ENCODE results near the gene ALKBH4. TPM values are rescaled to one million over a fixed set of nuclear protein-coding genes. Genes with fewer than 3 reads are reported as not detected.
"Not testable (repeated sequence)": the region's sequence is repeated elsewhere in the genome, so short reads cannot be mapped to it uniquely, and the experiment has no call there.

ALKBH4 gene
- total RNA-seq, 1 experiment from 2014 or later: 5.9 TPM

- BruUV-seq (replicated peaks): no TSS peak
- intact Hi-C loops (cut with micrococcal nuclease): no loop called here
These were observed 5.3 kb downstream of the ALKBH4 start for GRCh38 chr7:102459221-102459844.

GRCh38 chr7:102457352-102457924 is 7.2 kb downstream of the ALKBH4 start:
- DNase-seq (ENCODE audit: unreplicated experiment): no peak
- Mint-ChIP-seq H3K4me3 (ENCODE audit: unreplicated experiment) (no peak overlapping the region), H3K27ac (ENCODE audit: low read depth, unreplicated experiment) (no peak overlapping the region), H3K4me1 (ENCODE audit: insufficient read depth, unreplicated experiment) (no peaks in the 10 kb centered on the region), H3K9me3 (ENCODE audit: unreplicated experiment) (no peaks in the 10 kb centered on the region), H3K27me3 (ENCODE audit: insufficient read depth, unreplicated experiment) (no peaks in the 10 kb centered on the region), H3K36me3 (ENCODE audit: insufficient read depth, unreplicated experiment) (peaks cover 45% of the 10 kb centered on the region)
- no peak for TF ChIP-seq CTCF (IDR thresholded peaks at IDR 0.05; ENCODE audit: unreplicated experiment)
- intact Hi-C loops (cut with micrococcal nuclease): no loop called here
- TSS peak; percentile 24 for BruUV-seq (replicated peaks)
- CTCF ChIA-PET: no interaction called here
- POLR2A ChIA-PET: no interaction called here

More at GRCh38 chr7:102459221-102459844, 5.3 kb downstream of the ALKBH4 start:
- Mint-ChIP-seq H3K27me3 (ENCODE audit: insufficient read depth, unreplicated experiment) (no peaks in the 10 kb centered on the region), H3K36me3 (ENCODE audit: insufficient read depth, unreplicated experiment) (peaks cover 45% of the 10 kb centered on the region), H3K4me1 (ENCODE audit: insufficient read depth, unreplicated experiment) (peaks cover 6% of the 10 kb centered on the region), H3K9me3 (ENCODE audit: unreplicated experiment) (no peaks in the 10 kb centered on the region), H3K27ac (ENCODE audit: low read depth, unreplicated experiment) (no peak overlapping the region), H3K4me3 (ENCODE audit: unreplicated experiment) (no peak overlapping the region)
- DNase-seq (ENCODE audit: unreplicated experiment): no peak
- POLR2A ChIA-PET: interaction anchor here (1.6 kb wide), 1 partner anchor 63 kb away, joined by 3 read pairs; the partner anchor contains the start of gene PRKRIP1
- no peak for TF ChIP-seq CTCF (IDR thresholded peaks at IDR 0.05; ENCODE audit: unreplicated experiment)
- CTCF ChIA-PET: no interaction called here

DNA sequence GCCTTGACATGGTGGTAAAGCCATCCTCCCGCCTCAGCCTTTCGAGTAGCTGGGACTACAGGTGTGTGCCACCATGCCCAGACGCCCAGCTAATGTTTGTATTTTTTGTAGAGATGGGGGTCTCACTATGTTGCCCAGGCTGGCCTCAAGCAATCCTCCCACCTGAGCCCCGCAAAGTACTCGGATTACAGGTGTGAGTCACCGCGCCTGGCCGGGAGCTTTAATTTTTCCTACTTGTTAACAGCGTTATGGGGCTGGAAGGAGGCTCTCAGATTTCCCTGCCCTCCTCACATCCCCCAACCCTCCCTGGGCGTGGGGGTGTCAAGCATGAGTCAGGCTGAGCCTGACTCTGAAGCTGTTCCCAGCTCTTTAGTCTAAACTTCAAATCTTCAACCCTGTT is 8.3 kb downstream of the ALKBH4 start:
- Mint-ChIP-seq H3K4me3 (ENCODE audit: unreplicated experiment) (no peak overlapping the region), H3K9me3 (ENCODE audit: unreplicated experiment) (no peaks in the 10 kb centered on the region), H3K27me3 (ENCODE audit: insufficient read depth, unreplicated experiment) (no peaks in the 10 kb centered on the region), H3K27ac (ENCODE audit: low read depth, unreplicated experiment) (no peak overlapping the region), H3K4me1 (ENCODE audit: insufficient read depth, unreplicated experiment) (no peaks in the 10 kb centered on the region), H3K36me3 (ENCODE audit: insufficient read depth, unreplicated experiment) (peaks cover 45% of the 10 kb centered on the region)
- BruUV-seq (replicated peaks): no TSS peak
- ChIA-PET CTCF (interaction anchor here (0.7 kb wide), 1 partner anchor 179 kb away, joined by 3 read pairs; no protein-coding TSS in a partner anchor), POLR2A (interaction anchor here (0.6 to 2.2 kb wide), 3 partner anchors 8 to 1525 kb away, joined by 3 to 10 read pairs (median 3); partner anchors contain the start of genes ALKBH4 and LRWD1)
- TF ChIP-seq CTCF (IDR thresholded peaks at IDR 0.05; ENCODE audit: unreplicated experiment): no peak
- intact Hi-C loops (cut with micrococcal nuclease): no loop called here
- DNase-seq (ENCODE audit: unreplicated experiment): peak; percentile 32

GRCh38 chr7:102455596-102455995 is 9.1 kb downstream of the ALKBH4 start:
- POLR2A ChIA-PET: interaction anchor here (0.6 to 2.2 kb wide), 2 partner anchors 9 to 33 kb away, joined by 3 to 10 read pairs; partner anchors contain the start of genes ALKBH4 and LRWD1
- no peak overlapping the region for H3K4me3 Mint-ChIP-seq (ENCODE audit: unreplicated experiment)
- H3K4me1 Mint-ChIP-seq (ENCODE audit: insufficient read depth, unreplicated experiment): no peaks in the 10 kb centered on the region
- no peaks in the 10 kb centered on the region for H3K9me3 Mint-ChIP-seq (ENCODE audit: unreplicated experiment)
- no peaks in the 10 kb centered on the region for H3K27me3 Mint-ChIP-seq (ENCODE audit: insufficient read depth, unreplicated experiment)
- no peak overlapping the region for H3K27ac Mint-ChIP-seq (ENCODE audit: low read depth, unreplicated experiment)
- CTCF ChIA-PET: no interaction called here
- peaks cover 39% of the 10 kb centered on the region for H3K36me3 Mint-ChIP-seq (ENCODE audit: insufficient read depth, unreplicated experiment)
- intact Hi-C loops (cut with micrococcal nuclease): no loop called here
- no TSS peak for BruUV-seq (replicated peaks)
- no peak for TF ChIP-seq CTCF (IDR thresholded peaks at IDR 0.05; ENCODE audit: unreplicated experiment)
- no peak for DNase-seq (ENCODE audit: unreplicated experiment)

DNA sequence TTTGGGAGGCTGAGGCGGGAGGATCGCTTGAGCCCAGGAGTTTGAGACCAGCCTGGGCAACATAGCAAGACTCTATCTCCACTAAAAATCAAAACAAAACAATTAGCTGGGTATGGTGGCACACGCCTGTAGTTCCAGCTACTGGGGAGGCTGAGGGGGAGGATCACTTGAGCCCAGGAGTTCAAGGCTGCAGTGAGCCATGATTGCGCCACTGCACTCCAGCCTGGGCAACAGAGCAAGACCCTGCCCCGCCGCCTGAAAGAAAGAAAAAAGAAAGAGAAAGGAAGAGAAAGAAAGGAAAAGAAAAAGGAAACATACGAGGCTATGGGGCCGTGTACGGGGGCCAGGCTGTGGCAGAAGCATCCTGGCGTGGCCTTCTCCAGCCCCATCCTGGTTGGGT is 9.7 kb downstream of the ALKBH4 start:
- DNase-seq (ENCODE audit: unreplicated experiment); H3K27me3 Mint-ChIP-seq (ENCODE audit: insufficient read depth, unreplicated experiment); H3K4me1 Mint-ChIP-seq (ENCODE audit: insufficient read depth, unreplicated experiment); H3K9me3 Mint-ChIP-seq (ENCODE audit: unreplicated experiment); CTCF ChIA-PET; BruUV-seq (replicated peaks); H3K4me3 Mint-ChIP-seq (ENCODE audit: unreplicated experiment); H3K27ac Mint-ChIP-seq (ENCODE audit: low read depth, unreplicated experiment); intact Hi-C loops (cut with micrococcal nuclease): not testable (repeated sequence)
- POLR2A ChIA-PET: interaction anchor here (0.6 to 2.2 kb wide), 3 partner anchors 9 to 148 kb away, joined by 3 to 10 read pairs (median 3); partner anchors contain the start of genes ALKBH4 and LRWD1
- peaks cover 34% of the 10 kb centered on the region for H3K36me3 Mint-ChIP-seq (ENCODE audit: insufficient read depth, unreplicated experiment)

Data from MCF 10A (cell line).